ENCODE results near the gene GPC6.
A peak's percentile ranks its signal among the peaks of the same experiment; 100 is the strongest.

Gene GPC6

DNA sequence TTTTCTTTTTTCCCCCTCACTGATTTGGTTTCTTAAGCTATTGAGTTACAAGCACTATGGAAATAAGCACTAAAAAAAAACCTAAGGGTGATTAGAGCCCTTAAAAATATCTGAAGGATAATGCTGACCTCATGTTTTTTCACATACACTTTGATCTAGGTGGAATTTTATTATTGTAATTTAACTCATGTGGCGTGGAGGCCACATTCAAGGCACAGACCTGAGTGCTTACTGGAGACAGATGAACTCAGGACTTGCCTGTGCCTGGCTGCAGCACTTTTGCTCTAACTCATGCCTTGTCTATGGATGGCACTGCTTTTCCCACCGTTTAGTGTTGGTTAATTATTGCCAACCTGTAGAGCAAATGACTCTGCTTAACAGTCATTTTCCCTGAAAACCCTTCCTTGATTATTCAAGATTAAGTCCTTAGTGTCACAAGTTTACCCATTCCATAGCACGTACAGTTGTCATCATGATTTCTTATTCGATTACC lies 541.4 kb downstream of the GPC6 start:
- no peak for DNase-seq (ENCODE audit: low read depth in 4 of 4, low spot score in 1 of 4)

DNA sequence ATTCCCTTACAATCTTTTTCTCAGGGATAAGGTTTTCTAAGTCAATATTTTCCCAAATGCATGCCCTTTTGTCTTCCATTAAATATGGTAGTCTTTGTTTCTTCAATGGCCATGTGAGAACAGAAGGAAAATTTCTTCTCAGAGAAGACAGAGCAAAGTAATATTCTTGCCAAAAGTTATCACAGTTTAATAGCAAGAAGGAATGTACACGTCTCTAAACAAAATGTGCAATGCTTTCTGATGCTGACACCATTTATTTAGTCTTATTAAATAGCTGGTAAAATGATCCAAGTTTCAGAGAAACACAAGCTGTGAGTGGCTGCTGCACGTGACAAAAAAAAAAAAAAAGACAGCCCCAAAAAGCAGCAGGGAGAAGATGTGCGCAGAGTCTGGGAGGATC lies 542.5 kb downstream of the GPC6 start:
- DNase-seq (ENCODE audit: low read depth in 4 of 4, low spot score in 1 of 4), result no peak

DNA sequence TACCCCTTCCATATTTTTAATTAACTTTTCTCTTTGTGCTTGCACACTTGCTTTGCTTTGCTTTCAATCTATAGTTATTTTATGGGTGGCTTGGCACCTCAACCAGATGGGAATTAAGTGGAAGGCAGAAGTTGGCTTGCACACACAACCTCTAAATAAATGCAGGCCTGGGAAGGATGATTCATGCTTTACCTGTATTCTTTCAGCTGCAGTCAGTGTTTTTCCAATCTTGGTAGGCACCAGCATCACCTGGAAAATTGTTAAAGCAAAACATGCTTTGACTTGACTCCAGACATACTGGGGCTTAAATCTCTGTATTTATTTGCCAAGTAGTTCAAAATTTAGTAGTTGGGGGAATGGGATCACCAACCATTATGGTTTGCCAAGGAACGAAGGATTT lies 543.0 kb downstream of the GPC6 start:
- DNase-seq (ENCODE audit: low read depth in 4 of 4, low spot score in 1 of 4), result no peak

DNA sequence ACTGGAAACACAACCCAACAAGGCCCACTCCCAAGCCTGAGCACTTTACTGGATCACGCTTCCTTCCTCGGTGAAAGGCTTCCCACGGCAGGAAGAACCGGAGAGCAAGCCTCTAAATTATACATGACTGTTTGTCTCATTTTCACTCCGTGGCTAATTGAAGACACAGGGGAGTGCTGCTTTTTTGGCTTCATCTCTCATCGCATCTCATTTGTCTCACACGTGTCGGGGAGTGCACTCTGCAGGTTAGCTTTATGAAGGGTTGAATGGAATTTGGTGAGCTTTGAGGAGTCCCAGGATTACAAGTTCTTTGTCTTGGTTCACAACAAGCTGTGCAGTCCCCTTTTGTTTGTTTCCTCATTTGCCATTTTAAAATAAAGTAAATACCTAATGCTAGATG lies 544.6 kb downstream of the GPC6 start:
- DNase-seq (ENCODE audit: low read depth in 4 of 4, low spot score in 1 of 4), result no peak

GRCh38 chr13:93771782-93772181 lies 545.2 kb downstream of the GPC6 start:
- no peak for DNase-seq (ENCODE audit: low read depth in 4 of 4, low spot score in 1 of 4)

GRCh38 chr13:93774506-93774905 lies 547.9 kb downstream of the GPC6 start:
- DNase-seq (ENCODE audit: low read depth in 4 of 4, low spot score in 1 of 4), result no peak

DNA sequence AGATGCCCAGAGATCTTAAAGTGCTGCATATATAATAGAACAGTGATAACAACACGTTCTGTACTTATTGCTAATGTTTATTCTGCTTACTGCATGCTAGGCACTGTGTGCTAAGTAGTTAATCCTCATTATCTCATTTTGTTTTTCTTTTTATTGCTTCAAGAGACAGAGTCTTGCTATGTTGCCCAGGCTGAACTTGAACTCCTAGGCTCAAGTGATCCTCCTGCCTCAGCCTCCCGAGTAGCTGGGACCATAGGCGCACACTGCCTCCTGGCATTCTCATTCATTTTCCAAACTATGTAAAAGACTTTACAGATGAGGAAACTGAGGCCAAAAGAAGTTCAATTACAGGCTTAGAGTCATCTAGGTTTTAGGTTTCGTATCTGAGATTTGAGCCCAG lies 548.4 kb downstream of the GPC6 start:
- DNase-seq (ENCODE audit: low read depth in 4 of 4, low spot score in 1 of 4), result no peak

- no peak for DNase-seq (ENCODE audit: low read depth in 4 of 4, low spot score in 1 of 4)
Observed at GRCh38 chr13:93775507-93776108, 549.0 kb downstream of the GPC6 start.

- no peak for DNase-seq (ENCODE audit: low read depth in 4 of 4, low spot score in 1 of 4)
Observed at GRCh38 chr13:93776936-93777335, 550.3 kb downstream of the GPC6 start.

GRCh38 chr13:93777504-93777903 lies 550.9 kb downstream of the GPC6 start:
- DNase-seq (ENCODE audit: low read depth in 4 of 4, low spot score in 1 of 4), result no peak

DNA sequence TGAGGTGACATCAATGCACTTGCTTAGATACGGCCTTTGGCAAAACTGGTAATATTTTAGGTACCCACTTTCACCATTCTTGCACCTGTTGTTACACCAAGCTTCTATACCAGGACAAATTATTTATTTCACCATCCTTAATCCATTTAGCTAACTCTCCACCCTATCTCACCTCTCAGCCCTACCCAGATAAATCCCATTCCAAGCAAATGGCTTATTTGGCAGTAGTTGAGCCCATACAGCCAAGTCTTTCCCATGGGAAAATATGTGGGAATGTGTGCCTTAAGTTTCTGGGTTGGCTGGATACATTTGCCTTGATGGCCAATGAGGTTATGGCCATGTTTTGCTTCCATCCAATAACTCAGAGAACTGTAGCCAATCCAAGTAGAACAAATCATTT lies 551.9 kb downstream of the GPC6 start:
- no peak for DNase-seq (ENCODE audit: low read depth in 4 of 4, low spot score in 1 of 4)

- no peak for DNase-seq (ENCODE audit: low read depth in 4 of 4, low spot score in 1 of 4)
Observed at GRCh38 chr13:93784191-93784590, 557.6 kb downstream of the GPC6 start.

- DNase-seq (ENCODE audit: low read depth in 4 of 4, low spot score in 1 of 4), result no peak
Observed at GRCh38 chr13:93786846-93787489, 560.4 kb downstream of the GPC6 start.

- no peak for DNase-seq (ENCODE audit: low read depth in 4 of 4, low spot score in 1 of 4)
Observed at GRCh38 chr13:93788456-93788855, 561.8 kb downstream of the GPC6 start.

DNA sequence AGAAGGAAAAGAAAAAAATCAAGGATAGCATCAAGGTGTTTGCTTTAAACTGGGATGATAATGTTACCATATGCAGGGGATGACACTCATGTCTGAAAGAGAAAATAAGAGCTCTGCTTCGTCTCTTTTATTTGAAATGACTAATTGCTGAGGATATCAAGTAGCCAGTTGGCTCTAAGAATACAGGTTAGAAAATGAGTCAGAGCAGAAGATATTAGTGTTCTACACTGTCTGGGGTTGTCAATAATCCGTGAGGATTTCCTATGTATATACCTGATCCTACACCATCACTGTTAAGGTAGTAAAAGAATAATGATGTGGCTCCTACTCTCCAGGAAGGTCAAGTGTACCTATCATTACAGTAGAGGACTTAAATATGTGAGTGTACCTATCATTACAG lies 562.5 kb downstream of the GPC6 start:
- no peak for DNase-seq (ENCODE audit: low read depth in 4 of 4, low spot score in 1 of 4)

GRCh38 chr13:93794197-93794885 lies 567.7 kb downstream of the GPC6 start:
- DNase-seq (ENCODE audit: low read depth in 4 of 4, low spot score in 1 of 4), result peak in 3 of 4 experiments; percentile 10 to 45 (median 37)

GRCh38 chr13:93797463-93797862 lies 570.9 kb downstream of the GPC6 start:
- no peak for DNase-seq (ENCODE audit: low read depth in 4 of 4, low spot score in 1 of 4)

GRCh38 chr13:93800342-93800741 lies 573.7 kb downstream of the GPC6 start:
- DNase-seq (ENCODE audit: low read depth in 4 of 4, low spot score in 1 of 4), result no peak

GRCh38 chr13:93805736-93806135 lies 579.1 kb downstream of the GPC6 start:
- DNase-seq (ENCODE audit: low read depth in 4 of 4, low spot score in 1 of 4), result no peak

- DNase-seq (ENCODE audit: low read depth in 4 of 4, low spot score in 1 of 4), result no peak
Observed at GRCh38 chr13:93806861-93807260, 580.3 kb downstream of the GPC6 start.

GRCh38 chr13:93810264-93810663 lies 583.7 kb downstream of the GPC6 start:
- DNase-seq (ENCODE audit: low read depth in 4 of 4, low spot score in 1 of 4), result no peak

- no peak for DNase-seq (ENCODE audit: low read depth in 4 of 4, low spot score in 1 of 4)
Observed at GRCh38 chr13:93811071-93811737, 584.6 kb downstream of the GPC6 start.
